Neural crest cell (in vitro differentiated cells): ENCODE results near the gene DIAPH3. TPM values are rescaled to one million over a fixed set of nuclear protein-coding genes. Genes with fewer than 3 reads are reported as not detected.

Experiments
- DNase-seq: peaks from one replicate; pipeline ENCODE4 v3.0.0; 2021; ENCODE audit warnings: low read depth, mixed read lengths, low spot score
- H3K27ac Mint-ChIP-seq: one replicate; pipeline ENCODE4 v1.8.0; 2021; ENCODE audit warnings: mild to moderate bottlenecking, mixed read lengths; ENCODE audit not compliant: unreplicated experiment
- H3K27me3 Mint-ChIP-seq: 2 replicates; pipeline ENCODE4 v1.8.0; 2021; ENCODE audit warnings: low read depth, mild to moderate bottlenecking, mixed read lengths
- H3K36me3 Mint-ChIP-seq: 2 replicates; pipeline ENCODE4 v1.8.0; 2021; ENCODE audit warnings: low read depth, mild to moderate bottlenecking, mixed read lengths
- H3K4me1 Mint-ChIP-seq: 2 replicates; pipeline ENCODE4 v1.8.0; 2021; ENCODE audit warnings: mixed read lengths
- H3K4me3 Mint-ChIP-seq: one replicate; pipeline ENCODE4 v1.8.0; 2021; ENCODE audit warnings: mild to moderate bottlenecking, mixed read lengths
- H3K9me3 Mint-ChIP-seq: 2 replicates; pipeline ENCODE4 v1.8.0; 2021; ENCODE audit warnings: mixed read lengths
- CTCF ChIP-seq: fragments of 200-600 bp; sonication (generic); conservative IDR thresholded peaks from 2 replicates; pipeline ENCODE4 v1.5.0; 2021; ENCODE audit warnings: antibody characterized with exemption, mild to moderate bottlenecking
- total RNA-seq: library from RNA; stranded (reverse); gene quantifications from 2 replicates; pipeline ENCODE4 v1.2.1, GENCODE V29; 2021

DIAPH3 gene
- total RNA-seq, 1 donor from 2014 or later, result 16.4 TPM

- H3K9me3 Mint-ChIP-seq, result no peaks in the 10 kb centered on the region
- H3K4me3 Mint-ChIP-seq, result no peak overlapping the region
- peaks cover 10% of the 10 kb centered on the region for H3K36me3 Mint-ChIP-seq
- H3K27me3 Mint-ChIP-seq, result no peaks in the 10 kb centered on the region
- no peaks in the 10 kb centered on the region for H3K4me1 Mint-ChIP-seq
- no peak overlapping the region for H3K27ac Mint-ChIP-seq
- no peak for DNase-seq
- no peak for TF ChIP-seq CTCF
These were observed 201.4 kb downstream of the DIAPH3 start for GRCh38 chr13:59962343-59962742.

- DNase-seq, result no peak
- H3K4me1 Mint-ChIP-seq, result no peaks in the 10 kb centered on the region
- no peak for TF ChIP-seq CTCF
- no peaks in the 10 kb centered on the region for H3K27me3 Mint-ChIP-seq
- H3K27ac Mint-ChIP-seq, result no peak overlapping the region
- H3K4me3 Mint-ChIP-seq, result no peak overlapping the region
- H3K36me3 Mint-ChIP-seq, result peaks cover 24% of the 10 kb centered on the region
- peaks cover 2% of the 10 kb centered on the region for H3K9me3 Mint-ChIP-seq
These were observed 203.0 kb downstream of the DIAPH3 start for GRCh38 chr13:59960683-59961082.

- no peak for TF ChIP-seq CTCF
- peak overlapping the region; percentile 8 for H3K27ac Mint-ChIP-seq
- H3K9me3 Mint-ChIP-seq, result peaks cover 3% of the 10 kb centered on the region
- H3K4me1 Mint-ChIP-seq, result no peaks in the 10 kb centered on the region
- H3K4me3 Mint-ChIP-seq, result no peak overlapping the region
- H3K27me3 Mint-ChIP-seq, result no peaks in the 10 kb centered on the region
- H3K36me3 Mint-ChIP-seq, result peaks cover 29% of the 10 kb centered on the region
- no peak for DNase-seq
These were observed 206.3 kb downstream of the DIAPH3 start for GRCh38 chr13:59957438-59957837.

- DNase-seq, result no peak
- Mint-ChIP-seq H3K4me1 (no peaks in the 10 kb centered on the region), H3K36me3 (peaks cover 25% of the 10 kb centered on the region), H3K9me3 (peaks cover 3% of the 10 kb centered on the region), H3K27me3 (no peaks in the 10 kb centered on the region), H3K4me3 (no peak overlapping the region), H3K27ac (no peak overlapping the region)
- no peak for TF ChIP-seq CTCF
These were observed 209.1 kb downstream of the DIAPH3 start for GRCh38 chr13:59954601-59955000.

- Mint-ChIP-seq H3K9me3 (peaks cover 3% of the 10 kb centered on the region), H3K27me3 (no peaks in the 10 kb centered on the region), H3K27ac (no peak overlapping the region), H3K4me3 (no peak overlapping the region), H3K36me3 (peaks cover 11% of the 10 kb centered on the region), H3K4me1 (no peaks in the 10 kb centered on the region)
- no peak for TF ChIP-seq CTCF
- DNase-seq, result no peak
These were observed 212.7 kb downstream of the DIAPH3 start for GRCh38 chr13:59951011-59951410.

- Mint-ChIP-seq H3K27me3 (no peaks in the 10 kb centered on the region), H3K4me1 (no peaks in the 10 kb centered on the region), H3K36me3 (peaks cover 4% of the 10 kb centered on the region), H3K9me3 (no peaks in the 10 kb centered on the region), H3K27ac (no peak overlapping the region), H3K4me3 (no peak overlapping the region)
- no peak for TF ChIP-seq CTCF
- DNase-seq, result no peak
These were observed 213.5 kb downstream of the DIAPH3 start for GRCh38 chr13:59950266-59950665.
